PFSK-1 (cell line): ENCODE measurements around the gene RABGAP1L.

Source experiments
- REST ChIP-seq, 2 experiments: IDR thresholded peaks; 2 replicates each; pipeline versions ENCODE4 v1.6.1 to v1.8.0; 2011 to 2012; ENCODE audit warnings: low read depth in 2 of 2, low read length in 2 of 2, control low read depth in 1 of 2, inconsistent platforms in 1 of 2, mild to moderate bottlenecking in 1 of 2, moderate library complexity in 1 of 2; ENCODE audit not compliant: insufficient read depth in 1 of 2
- SIN3A ChIP-seq: IDR thresholded peaks from 2 replicates; pipeline ENCODE4 v1.6.1; 2012; ENCODE audit warnings: mild to moderate bottlenecking, low read length, moderate library complexity, borderline replicate concordance; ENCODE audit not compliant: insufficient read depth

GRCh38 chr1:174149216-174149615 is 10.1 kb upstream of the RABGAP1L start:
- TF ChIP-seq REST (IDR thresholded peaks at IDR 0.05; ENCODE audit: insufficient read depth in 1 of 2, low read depth in 2 of 2, low read length in 2 of 2) (no peak), SIN3A (no peak)
